ENCODE results near the gene TUFT1. TPM values are rescaled to one million over a fixed set of nuclear protein-coding genes. Genes with fewer than 3 reads are reported as not detected.

Gene TUFT1
- total and polyA plus RNA-seq, 2 of the 4 experiments (the other 2 are of a cell fraction) = 21.2 to 30.3 TPM

- Histone ChIP-seq H3K36me3 (ENCODE audit: control insufficient read depth, insufficient read depth, low read length) (no peaks in the 10 kb centered on the region; the same call in 1 of the 2 replicates), H3K9ac (ENCODE audit: low read depth, low read length) (no peak overlapping the region), H4K8ac (ENCODE audit: low read depth in 2 of 2, low read length in 2 of 2) (no peak overlapping the region), H3K4me2 (ENCODE audit: low read depth, low read length) (no peak overlapping the region), H3K4me3 (ENCODE audit: insufficient read depth, low read depth, low read length) (no peak overlapping the region), H3K27ac (ENCODE audit: insufficient read depth, low read length) (no peak overlapping the region), H4K91ac (ENCODE audit: insufficient read depth, low read depth, low read length) (no peak overlapping the region), H2BK15ac (ENCODE audit: low read depth, low read length) (no peak overlapping the region), H2AFZ (replicated peaks; ENCODE audit: low read length, poor library complexity) (no peak overlapping the region), H3K27me3 (ENCODE audit: control insufficient read depth, insufficient read depth, low read length) (no peaks in the 10 kb centered on the region), H4K20me1 (ENCODE audit: insufficient read depth, low read length) (peaks cover 28% of the 10 kb centered on the region), H2AK5ac (ENCODE audit: low read depth, low read length) (peak overlapping the region; percentile 59; the same call in 1 of the 2 replicates), H3K14ac (replicated peaks; ENCODE audit: low read depth, low read length) (no peak overlapping the region), H3K4me1 (ENCODE audit: control insufficient read depth, insufficient read depth, low read length) (peaks cover 31% of the 10 kb centered on the region), H3K9me3 (ENCODE audit: control insufficient read depth, insufficient read depth, low read length) (no peaks in the 10 kb centered on the region), H3K4ac (ENCODE audit: low read depth, low read length) (peak overlapping the region; percentile 51; the same call in 1 of the 2 replicates), H3K56ac (ENCODE audit: extremely low read depth, insufficient read depth, low read length) (no peak overlapping the region), H2BK5ac (ENCODE audit: low read depth, low read length, poor library complexity, severe bottlenecking) (no peak overlapping the region), H2AK9ac (replicated peaks; ENCODE audit: low read depth, low read length, poor library complexity) (peak overlapping the region; percentile 22), H3K23ac (ENCODE audit: low read depth, low read length) (peak overlapping the region; percentile 79), H2BK20ac (ENCODE audit: low read depth, low read length) (peak overlapping the region; percentile 60; the same call in 1 of the 2 replicates), H3K79me1 (ENCODE audit: low read depth in 1 of 2, low read length in 2 of 2) (peaks cover 24 to 76% of the 10 kb centered on the region in 2 experiments), H4K5ac (ENCODE audit: low read depth, low read length) (peak overlapping the region; percentile 59), H2BK120ac (ENCODE audit: low read depth, low read length) (no peak overlapping the region), H3K18ac (ENCODE audit: low read depth, low read length) (peak overlapping the region; percentile 78), H3K9me1 (ENCODE audit: insufficient read depth, low read length) (peaks cover 37% of the 10 kb centered on the region)
- in situ Hi-C loops (cut with MboI; ENCODE audit: low sequenced_read_pairs) (loop anchor here (10.0 kb wide), 1 partner anchor 449 kb away; the partner anchor contains the start of gene S100A10), dilution Hi-C loops (cut with HindIII; ENCODE audit: low sequenced_read_pairs, unreplicated experiment) (no loop called here), intact Hi-C loops (cut with micrococcal nuclease) (loop anchor here (10.0 kb wide), 2 partner anchors 221 to 289 kb away; partner anchors contain the start of genes C2CD4D, PI4KB and RORC)
- TF ChIP-seq CTCF (conservative IDR thresholded peaks at IDR 0.05; ENCODE audit: low read depth, low read length) (no peak), FOS (IDR thresholded peaks at IDR 0.05; ENCODE audit: low read depth, low read length) (no peak), CEBPB (IDR thresholded peaks at IDR 0.05; ENCODE audit: low read depth, low read length) (no peak), BHLHE40 (IDR thresholded peaks at IDR 0.05; ENCODE audit: low read depth, low read length) (no peak), POLR2A (IDR thresholded peaks at IDR 0.05; ENCODE audit: low read depth, low read length) (no peak), RAD21 (IDR thresholded peaks at IDR 0.05; ENCODE audit: low read length) (no peak), CHD1 (IDR thresholded peaks at IDR 0.05; ENCODE audit: low read depth, low read length) (no peak), RCOR1 (IDR thresholded peaks at IDR 0.05; ENCODE audit: insufficient replicate concordance, low read length) (no peak), USF2 (IDR thresholded peaks at IDR 0.05; ENCODE audit: low read depth, low read length) (no peak), MXI1 (IDR thresholded peaks at IDR 0.05; ENCODE audit: borderline replicate concordance, low read depth, low read length) (no peak), RFX5 (IDR thresholded peaks at IDR 0.05; ENCODE audit: low read depth, low read length) (no peak), MAFK (IDR thresholded peaks at IDR 0.05; ENCODE audit: low read depth, low read length) (no peak), ELK1 (IDR thresholded peaks at IDR 0.05; ENCODE audit: borderline replicate concordance, low read depth, low read length) (no peak), MAZ (IDR thresholded peaks at IDR 0.05; ENCODE audit: borderline replicate concordance, low read depth, low read length) (no peak), NFE2L2 (IDR thresholded peaks at IDR 0.05; ENCODE audit: low read depth, low read length) (no peak), SMC3 (IDR thresholded peaks at IDR 0.05; ENCODE audit: low read depth, low read length) (no peak)
- ChIA-PET POLR2A (ENCODE audit: unreplicated experiment) (no interaction called here), CTCF (no interaction called here)
- DNase-seq (no peak), ATAC-seq (ENCODE audit: low read depth) (no peak)
- no TSS peak for BruUV-seq (replicated peaks)
- WGBS, 2 experiments (ENCODE audit: extremely low coverage in 2 of 2, insufficient read length in 1 of 2) = 50% methylated on average over 1 of the region's 1 CpG; no CpG with 5 or more reads in 1 of the 2 experiments
Observed at GRCh38 chr1:151545542-151545941, 5.4 kb downstream of the TUFT1 start.
